GM12892 (cell line): ENCODE results near the gene SGF29.
"Not testable (repeated sequence)": the region's sequence is repeated elsewhere in the genome, so short reads cannot be mapped to it uniquely, and the experiment has no call there.

Experiments
- DNase-seq: peaks from one replicate; pipeline ENCODE4 v3.0.0; 2011; ENCODE audit not compliant: insufficient read length
- FAIRE-seq: peaks from 2 replicates; lab custom pipeline; 2011; peaks lifted over from hg19 to GRCh38; lab: Jason Lieb, UNC
- POLR2A ChIP-seq: IDR thresholded peaks from 2 replicates; pipeline ENCODE4 v1.6.1; 2011; ENCODE audit warnings: low read depth, low read length, control low read depth
- POLR2AphosphoS5 ChIP-seq: IDR thresholded peaks from 2 replicates; pipeline ENCODE4 v1.6.1; 2011; ENCODE audit warnings: low read depth, low read length, control low read depth
- TAF1 ChIP-seq: IDR thresholded peaks from 2 replicates; pipeline ENCODE4 v1.6.1; 2011; ENCODE audit warnings: low read depth, mild to moderate bottlenecking, control low read depth, low read length, borderline replicate concordance

The SGF29 gene

GRCh38 chr16:28537964-28538732 lies 15.6 kb upstream of the SGF29 start:
- FAIRE-seq (no peak), DNase-seq (no peak)
- TF ChIP-seq POLR2A, result no peak
- no peak for TF ChIP-seq POLR2AphosphoS5
- TF ChIP-seq TAF1, result no peak

GRCh38 chr16:28538733-28539596 lies 14.8 kb upstream of the SGF29 start, which contains the start of gene NUPR1:
Gene NUPR1, minus strand, starts transcription at chr16:28538974. Its CDS starts 67 bp downstream, at chr16:28538907.
- TF ChIP-seq TAF1 (no peak), POLR2A (no peak), POLR2AphosphoS5 (no peak)
- DNase-seq, result no peak
- no peak for FAIRE-seq

- TF ChIP-seq POLR2AphosphoS5 (no peak), TAF1 (no peak), POLR2A (no peak)
- no peak for FAIRE-seq
Observed at GRCh38 chr16:28540346-28540745, 13.4 kb upstream of the SGF29 start.

GRCh38 chr16:28542646-28543045 lies 11.1 kb upstream of the SGF29 start:
- TF ChIP-seq TAF1, result no peak
- no peak for TF ChIP-seq POLR2A
- TF ChIP-seq POLR2AphosphoS5, result no peak
- FAIRE-seq (no peak), DNase-seq (no peak)

More at GRCh38 chr16:28540346-28540745, 13.4 kb upstream of the SGF29 start:
- no peak for DNase-seq

GRCh38 chr16:28543072-28543471 lies 10.6 kb upstream of the SGF29 start:
- FAIRE-seq, result no peak
- no peak for DNase-seq
- TF ChIP-seq POLR2AphosphoS5 (no peak), TAF1 (no peak), POLR2A (no peak)

GRCh38 chr16:28544998-28545397 lies 8.7 kb upstream of the SGF29 start:
- DNase-seq (no peak), FAIRE-seq (no peak)
- TF ChIP-seq POLR2AphosphoS5, result no peak
- TF ChIP-seq TAF1, result no peak
- TF ChIP-seq POLR2A, result no peak

- FAIRE-seq, DNase-seq: not testable (repeated sequence)
Observed at GRCh38 chr16:28545964-28546363, 7.8 kb upstream of the SGF29 start.

- TF ChIP-seq TAF1 (no peak), POLR2A (no peak), POLR2AphosphoS5 (no peak)
- FAIRE-seq, result no peak
- DNase-seq, result no peak
Observed at GRCh38 chr16:28546626-28547025, 7.1 kb upstream of the SGF29 start.

GRCh38 chr16:28548306-28548802 lies 5.4 kb upstream of the SGF29 start:
- FAIRE-seq (no peak), DNase-seq (no peak)
- TF ChIP-seq TAF1 (no peak), POLR2A (no peak), POLR2AphosphoS5 (no peak)

- no peak for TF ChIP-seq POLR2A
- no peak for TF ChIP-seq POLR2AphosphoS5
- no peak for TF ChIP-seq TAF1
- DNase-seq (no peak), FAIRE-seq (no peak)
Observed at GRCh38 chr16:28549301-28549899, 4.3 kb upstream of the SGF29 start.
